Measurements from ENCODE around the gene SCAPER.
"Not testable (repeated sequence)": the region's sequence is repeated elsewhere in the genome, so short reads cannot be mapped to it uniquely, and the experiment has no call there.

SCAPER gene

DNA sequence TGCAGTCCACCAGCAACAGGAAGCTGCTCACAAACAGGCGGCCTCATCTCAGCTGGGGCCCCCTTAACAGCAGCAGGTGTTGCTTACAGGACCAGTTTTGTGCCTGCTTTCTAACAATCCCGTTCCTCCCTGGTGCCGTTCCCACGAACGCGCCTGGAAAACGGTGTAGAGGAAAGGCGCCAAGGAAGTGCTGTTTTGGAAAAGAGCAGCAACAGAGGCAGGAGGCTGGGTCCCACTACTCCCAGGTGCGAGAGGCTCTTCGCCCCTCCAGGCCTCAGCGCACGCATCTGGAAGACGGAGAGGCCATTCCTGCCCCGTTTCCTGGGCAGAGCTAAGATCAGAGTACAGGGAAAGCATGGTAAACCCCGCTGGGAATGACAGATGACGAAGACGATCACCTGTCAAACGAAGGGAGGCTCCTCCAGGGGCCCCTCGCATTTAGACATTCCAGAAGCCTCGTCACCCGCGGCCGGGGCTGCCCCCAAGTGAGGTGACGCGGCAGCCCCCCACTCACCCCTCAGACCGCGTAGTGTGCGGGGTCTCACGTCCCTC lies 603 bp downstream of the SCAPER start:
- DNase-seq (ENCODE audit: low read depth, low spot score) = peak; percentile 72

DNA sequence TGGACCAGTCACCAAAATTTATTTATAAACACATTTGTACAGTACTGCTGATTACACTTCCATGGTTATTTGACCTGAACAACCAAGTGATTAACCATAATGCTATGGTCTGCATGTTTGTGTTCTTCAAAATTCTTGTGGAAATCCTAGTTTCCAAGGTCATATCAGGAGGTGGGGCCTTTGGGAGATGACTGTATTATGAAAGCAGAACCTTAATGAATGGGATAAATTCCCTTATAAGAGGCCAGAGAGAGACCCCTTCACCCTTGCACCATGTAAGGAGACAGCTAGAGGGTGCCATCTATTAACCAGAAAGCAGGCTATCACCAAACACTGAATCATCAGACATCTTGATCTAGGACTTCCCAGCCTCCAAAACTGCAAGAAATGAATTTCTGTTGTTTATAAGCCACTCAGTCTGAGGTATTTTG lies 1.9 kb downstream of the SCAPER start:
- DNase-seq (ENCODE audit: low read depth, low spot score) = no peak

DNA sequence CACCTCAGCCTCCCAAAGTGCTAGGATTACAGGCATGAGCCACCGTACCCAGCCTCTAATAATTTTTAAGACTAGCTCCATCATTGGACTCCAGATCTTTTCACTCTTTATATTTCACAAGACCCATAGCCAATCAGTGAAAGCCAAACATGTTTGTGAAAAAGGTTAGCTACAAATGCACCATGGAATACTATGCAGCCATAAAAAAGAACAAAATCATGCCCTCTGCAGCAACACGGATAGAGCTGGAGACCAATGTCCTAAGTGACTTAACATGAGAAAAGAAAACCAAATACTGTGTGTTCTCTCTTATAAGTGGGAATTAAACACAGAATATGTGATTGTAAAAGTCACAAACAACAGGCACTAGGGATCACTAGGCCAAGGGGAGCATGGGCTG lies 3.2 kb downstream of the SCAPER start:
- no peak for DNase-seq (ENCODE audit: low read depth, low spot score)

DNA sequence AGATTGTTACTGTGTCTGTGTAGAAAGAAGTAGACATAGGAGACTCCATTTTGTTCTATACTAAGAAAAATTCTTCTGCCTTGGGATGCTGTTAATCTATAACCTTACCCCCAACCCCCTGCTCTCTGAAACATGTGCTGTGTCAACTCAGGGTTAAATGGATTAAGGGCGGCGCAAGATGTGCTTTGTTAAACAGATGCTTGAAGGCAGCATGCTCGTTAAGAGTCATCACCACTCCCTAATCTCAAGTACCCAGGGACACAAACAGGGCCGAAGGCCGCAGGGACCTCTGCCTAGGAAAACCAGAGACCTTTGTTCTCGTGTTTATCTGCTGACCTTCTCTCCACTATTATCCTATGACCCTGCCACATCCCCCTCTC lies 5.2 kb downstream of the SCAPER start:
- not testable (repeated sequence) for DNase-seq (ENCODE audit: low read depth, low spot score)

DNA sequence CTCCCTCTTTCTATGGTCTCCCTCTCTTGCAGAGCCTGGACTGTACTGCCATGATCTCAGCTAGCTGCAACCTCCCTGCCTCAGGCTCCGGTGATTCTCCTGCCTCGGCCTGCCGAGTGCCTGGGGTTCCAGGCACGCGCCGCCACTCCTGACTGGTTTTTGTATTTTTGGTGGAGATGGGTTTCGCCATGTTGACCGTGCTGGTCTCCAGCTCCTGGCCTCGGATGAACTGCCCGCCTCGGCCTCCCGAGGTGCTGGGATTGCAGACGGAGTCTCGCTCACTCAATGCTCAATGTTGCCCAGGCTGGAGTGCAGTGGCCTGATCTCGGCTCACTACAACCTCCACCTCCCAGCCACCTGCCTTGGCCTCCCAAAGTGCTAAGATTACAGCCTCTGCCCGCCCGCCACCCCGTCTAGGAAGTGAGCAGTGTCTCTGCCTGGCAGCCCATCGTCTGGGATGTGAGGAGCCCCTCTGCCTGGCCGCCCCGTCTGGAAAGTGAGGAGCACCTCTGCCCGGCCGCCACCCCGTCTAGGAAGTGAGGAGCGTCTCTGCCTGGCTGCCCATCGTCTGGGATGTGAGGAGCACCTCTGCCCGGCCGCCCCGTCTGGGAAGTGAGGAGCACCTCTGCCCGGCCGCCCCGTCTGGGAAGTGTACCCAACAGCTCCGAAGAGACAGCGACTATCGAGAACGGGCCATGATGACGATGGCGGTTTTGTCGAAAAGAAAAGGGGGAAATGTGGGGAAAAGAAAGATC lies 5.8 kb downstream of the SCAPER start:
- not testable (repeated sequence) for DNase-seq (ENCODE audit: low read depth, low spot score)

DNA sequence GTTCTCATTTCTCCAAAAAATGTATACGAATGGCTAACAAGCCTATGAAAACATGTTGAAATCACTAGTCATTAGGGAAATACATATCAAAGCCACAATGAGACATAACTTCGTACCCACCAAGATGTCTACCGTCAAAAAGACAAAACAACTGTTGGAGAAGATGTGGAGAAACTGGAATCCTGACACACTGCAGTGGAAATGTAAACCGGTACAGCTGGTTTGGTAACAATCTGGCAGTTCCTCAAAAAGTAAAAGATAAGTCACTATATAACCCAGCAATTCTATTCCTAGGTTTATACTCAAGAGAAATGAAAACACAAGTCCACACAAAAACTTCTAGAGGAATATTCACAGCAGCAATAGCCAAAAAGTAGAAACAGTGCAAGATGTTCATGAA lies 7.0 kb downstream of the SCAPER start:
- DNase-seq (ENCODE audit: low read depth, low spot score) = no peak

DNA sequence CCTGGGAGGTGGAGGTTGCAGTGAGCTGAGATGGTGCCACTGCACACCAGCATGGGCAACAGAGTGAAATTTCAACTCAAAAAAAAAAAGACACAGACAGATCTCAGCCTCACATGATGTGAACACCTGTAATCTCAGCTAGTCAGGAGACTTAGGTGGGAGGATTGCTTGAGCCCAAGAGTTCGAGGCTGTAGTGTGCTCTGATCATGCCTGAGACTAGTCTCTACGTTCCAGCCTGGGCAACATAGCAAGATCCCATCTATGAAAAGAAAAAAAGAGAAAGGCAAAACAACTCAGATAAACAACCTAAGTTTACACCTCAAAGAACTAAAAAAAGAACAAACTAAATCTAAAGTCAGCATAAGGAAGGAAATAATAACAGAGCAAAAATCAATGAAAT lies 11.0 kb downstream of the SCAPER start:
- DNase-seq (ENCODE audit: low read depth, low spot score) = no peak

DNA sequence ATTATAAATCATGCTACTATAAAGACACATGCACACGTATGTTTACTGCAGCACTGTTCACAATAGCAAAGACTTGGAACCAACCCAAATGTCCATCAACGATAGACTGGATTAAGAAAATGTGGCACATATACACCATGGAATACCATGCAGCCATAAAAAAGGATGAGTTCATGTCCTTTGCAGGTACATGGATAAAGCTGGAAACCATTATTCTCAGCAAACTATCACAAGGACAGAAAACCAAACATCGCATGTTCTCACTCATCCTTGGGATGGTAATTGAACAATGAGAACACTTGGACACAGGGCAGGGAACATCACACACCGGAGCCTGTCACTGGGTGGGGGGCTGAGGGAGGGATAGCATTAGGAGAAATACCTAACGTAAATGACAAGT lies 12.3 kb downstream of the SCAPER start:
- DNase-seq (ENCODE audit: low read depth, low spot score) = not testable (repeated sequence)

DNA sequence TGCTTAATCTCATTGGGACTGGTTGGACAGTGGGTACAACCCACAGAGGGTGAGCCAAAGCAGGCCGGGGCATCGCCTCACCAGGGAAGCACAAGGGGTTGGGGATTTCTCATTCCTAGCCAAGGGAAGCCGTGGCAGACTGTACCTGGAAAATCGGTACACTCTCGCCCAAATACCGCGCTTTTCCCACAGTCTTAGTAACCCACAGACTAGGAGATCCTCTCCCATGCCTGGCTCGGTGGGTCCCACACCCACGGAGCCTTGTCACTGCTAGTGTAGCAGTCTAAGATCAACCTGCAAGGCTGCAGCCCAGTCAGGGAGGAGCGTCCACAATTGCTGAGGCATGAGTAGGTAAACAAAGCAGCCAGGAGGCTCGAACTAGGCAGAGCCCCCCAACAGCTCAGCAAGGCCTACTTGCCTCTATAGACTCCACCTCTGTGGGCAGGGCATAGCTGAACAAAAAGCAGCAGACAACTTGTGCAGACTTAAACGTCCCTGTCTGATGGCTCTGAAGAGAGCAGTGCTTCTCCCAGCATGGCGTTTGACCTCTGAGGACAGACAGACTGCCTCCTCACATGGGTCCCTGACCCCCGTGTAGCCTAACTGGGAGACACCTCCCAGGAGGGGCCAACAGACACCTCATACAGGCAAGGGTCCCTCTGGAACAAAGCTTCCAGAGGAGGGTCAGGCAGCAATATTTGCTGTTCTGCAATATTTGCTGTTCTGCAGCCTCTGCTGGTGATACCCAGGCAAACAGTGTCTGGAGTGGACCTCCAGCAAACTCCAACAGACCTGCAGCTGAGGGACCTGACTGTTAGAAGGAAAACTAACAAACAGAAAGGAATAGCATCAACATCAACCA lies 17.6 kb downstream of the SCAPER start:
- not testable (repeated sequence) for DNase-seq (ENCODE audit: low read depth, low spot score)

DNA sequence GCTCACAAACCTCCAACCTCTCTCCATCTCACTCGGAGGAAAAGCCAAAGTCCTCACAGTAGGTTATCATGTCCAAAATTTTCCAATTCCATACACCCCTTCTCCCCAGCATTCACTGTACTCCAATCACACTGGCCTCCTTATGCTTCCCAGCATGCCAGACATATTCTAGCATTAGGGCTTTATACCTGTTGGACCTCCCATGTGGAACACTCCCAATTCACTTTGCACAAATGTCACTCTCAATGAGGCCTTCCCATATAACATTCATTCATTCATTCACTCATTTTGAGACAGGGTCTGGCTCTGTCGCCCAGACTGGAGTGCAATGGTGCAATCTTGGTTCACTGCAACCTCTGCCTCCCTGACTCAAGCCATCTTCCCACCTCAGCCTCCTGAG lies 19.9 kb downstream of the SCAPER start:
- no peak for DNase-seq (ENCODE audit: low read depth, low spot score)

DNA sequence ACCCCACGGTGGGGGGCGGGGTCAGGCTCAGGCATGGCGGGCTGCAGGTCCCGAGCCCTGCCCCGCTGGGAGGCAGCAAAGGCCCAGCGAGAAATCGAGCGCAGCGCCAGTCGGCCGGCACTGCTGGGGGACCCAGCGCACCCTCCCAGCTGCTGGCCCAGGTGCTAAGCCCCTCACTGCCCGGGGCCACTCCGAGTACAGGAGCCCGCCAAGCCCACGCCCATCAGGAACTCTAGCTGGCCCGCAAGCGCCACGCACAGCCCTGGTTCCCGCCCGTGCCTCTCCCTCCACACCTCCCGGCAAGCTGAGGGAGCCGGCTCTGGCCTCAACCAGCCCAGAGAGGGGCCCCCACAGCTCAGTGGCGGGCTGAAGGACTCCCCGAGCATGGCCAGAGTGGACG lies 29.2 kb downstream of the SCAPER start:
- DNase-seq (ENCODE audit: low read depth, low spot score) = peak; percentile 22

DNA sequence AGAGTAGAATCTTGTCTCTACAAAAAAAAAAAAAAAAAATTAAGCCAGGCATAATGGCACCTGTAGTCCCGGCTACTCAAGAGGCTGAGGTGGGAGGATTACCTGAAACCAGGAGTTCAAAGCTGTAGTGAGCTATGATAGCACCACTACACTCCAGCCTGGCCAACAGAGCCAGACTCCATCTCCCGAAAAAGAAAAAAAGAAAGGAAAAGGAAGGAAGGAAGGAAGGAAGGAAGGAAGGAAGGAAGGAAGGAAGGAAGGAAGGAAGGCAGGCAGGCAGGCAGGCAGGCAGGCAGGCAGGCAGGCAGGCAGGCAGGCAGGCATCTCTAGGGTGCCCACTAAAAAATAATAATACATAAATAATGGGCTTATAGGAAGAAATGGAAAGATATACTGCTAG lies 32.1 kb downstream of the SCAPER start:
- DNase-seq (ENCODE audit: low read depth, low spot score) = not testable (repeated sequence)

DNA sequence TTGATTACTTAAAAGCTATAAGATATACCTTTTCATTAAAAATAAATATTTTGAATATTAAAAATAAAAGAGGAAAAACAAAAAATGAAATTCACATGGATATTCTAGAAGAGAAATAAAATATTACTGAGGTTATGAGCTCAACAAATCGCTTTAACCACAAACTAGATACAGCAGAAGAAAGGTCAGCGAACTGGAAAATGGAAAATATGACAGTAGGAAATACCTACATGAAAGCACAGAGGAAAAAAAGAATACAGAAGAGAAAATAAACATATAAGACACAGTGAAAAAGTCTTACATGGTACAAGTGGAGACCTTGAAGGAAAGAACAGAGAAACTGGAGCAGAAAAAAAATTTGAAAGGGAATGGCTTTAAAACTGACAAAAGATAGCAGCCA lies 33.2 kb downstream of the SCAPER start:
- DNase-seq (ENCODE audit: low read depth, low spot score) = no peak

DNA sequence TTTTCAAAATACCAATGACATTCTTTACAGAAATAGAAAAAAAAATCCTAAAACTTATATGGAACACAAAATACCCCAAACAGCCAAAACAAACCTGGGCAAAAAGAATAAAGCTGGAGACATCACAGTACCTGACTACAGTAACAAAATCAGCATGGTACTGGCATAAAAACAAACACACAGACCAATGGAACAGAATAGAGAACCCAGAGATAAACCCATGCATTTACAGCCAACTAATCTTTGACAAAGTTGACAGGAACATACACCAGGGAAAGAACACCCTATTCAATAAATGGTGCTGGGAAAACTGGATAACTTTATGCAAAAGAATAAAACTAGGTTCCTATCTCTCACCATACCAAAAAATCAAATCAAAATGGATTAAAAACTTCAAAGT lies 36.4 kb downstream of the SCAPER start:
- DNase-seq (ENCODE audit: low read depth, low spot score) = no peak

DNA sequence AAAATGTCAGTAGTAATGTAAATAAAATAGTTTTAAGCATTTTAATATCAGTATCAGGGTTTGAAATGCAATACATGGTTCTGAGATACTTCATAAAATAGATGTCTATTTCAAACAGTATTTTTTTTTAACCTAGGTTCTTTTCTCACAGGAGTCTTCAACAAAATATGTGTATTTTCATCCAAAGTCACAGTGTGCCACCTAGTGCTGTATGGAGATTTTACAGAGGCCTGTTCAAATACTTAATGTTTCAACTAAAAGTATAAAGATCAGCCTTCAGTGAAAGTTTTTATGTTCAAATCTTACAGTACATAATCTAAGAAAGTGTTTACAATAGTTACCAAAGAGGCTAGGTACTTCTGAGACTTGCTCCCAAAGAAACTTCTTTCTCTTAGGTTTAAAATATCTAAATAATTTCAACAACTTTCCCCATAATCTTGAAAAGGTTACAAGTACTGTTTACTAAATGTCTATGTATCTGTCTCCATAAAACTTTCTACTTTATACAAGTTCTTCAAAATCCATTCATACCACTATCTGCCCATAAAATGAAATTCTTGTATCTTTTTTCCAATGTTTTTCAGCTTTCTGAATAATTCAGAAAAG lies 38.3 kb downstream of the SCAPER start:
- DNase-seq (ENCODE audit: low read depth, low spot score) = no peak

DNA sequence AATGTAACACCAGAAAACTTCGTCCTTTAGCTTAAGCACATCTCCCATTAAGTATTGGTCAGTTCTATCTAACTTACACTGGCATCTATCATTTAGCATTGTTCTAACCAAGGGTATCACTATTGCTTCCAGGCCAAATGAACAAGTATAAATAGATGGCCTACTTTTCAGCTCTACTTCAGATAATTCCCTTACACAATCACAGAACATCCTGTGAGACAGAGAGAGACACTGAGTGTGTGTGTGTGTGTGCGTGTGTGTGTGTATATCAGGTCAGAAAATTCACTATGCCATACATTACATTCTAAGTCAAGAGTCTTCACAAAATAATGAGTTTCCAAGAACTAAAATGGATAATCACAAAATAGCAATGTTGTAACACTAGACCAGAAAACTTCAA lies 39.1 kb downstream of the SCAPER start:
- no peak for DNase-seq (ENCODE audit: low read depth, low spot score)

DNA sequence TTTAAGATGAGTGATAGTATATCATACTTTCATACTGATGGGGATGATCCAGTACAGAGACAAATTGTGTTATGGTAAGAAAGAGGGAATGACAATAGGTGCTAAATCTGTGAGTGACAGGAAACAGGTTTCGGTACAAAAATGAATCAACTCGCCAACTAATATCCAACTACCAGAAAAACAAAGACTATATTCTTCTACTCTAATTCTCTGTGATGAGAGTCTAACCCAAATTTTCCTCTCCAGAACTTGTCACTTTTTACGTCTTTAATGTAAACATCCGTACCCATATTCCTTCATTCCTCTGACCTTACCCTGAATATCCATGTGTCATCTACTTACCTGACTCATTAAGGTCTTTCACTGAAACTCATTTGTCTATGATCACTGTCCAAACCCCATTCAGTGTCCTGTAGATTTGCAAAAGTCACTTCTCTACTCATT lies 39.6 kb downstream of the SCAPER start:
- no peak for DNase-seq (ENCODE audit: low read depth, low spot score)

DNA sequence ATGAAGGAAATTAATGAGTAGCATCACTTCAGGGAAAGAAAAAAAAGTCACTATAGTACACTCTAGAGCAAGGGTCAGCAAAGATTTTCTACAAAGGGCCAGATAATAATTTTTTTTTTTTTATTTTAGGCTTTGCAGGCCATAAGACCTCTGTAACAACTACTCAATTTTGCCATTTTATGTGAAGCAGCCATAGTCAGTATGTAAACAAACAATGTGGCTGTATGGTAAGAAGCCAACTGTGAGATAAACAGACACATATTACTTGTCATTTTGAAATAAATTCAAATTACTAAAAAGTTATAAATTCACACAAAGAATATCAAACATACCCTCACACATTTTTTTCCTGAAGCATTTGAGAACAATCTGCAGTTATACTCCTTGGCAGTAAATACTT lies 40.6 kb downstream of the SCAPER start:
- no peak for DNase-seq (ENCODE audit: low read depth, low spot score)

DNA sequence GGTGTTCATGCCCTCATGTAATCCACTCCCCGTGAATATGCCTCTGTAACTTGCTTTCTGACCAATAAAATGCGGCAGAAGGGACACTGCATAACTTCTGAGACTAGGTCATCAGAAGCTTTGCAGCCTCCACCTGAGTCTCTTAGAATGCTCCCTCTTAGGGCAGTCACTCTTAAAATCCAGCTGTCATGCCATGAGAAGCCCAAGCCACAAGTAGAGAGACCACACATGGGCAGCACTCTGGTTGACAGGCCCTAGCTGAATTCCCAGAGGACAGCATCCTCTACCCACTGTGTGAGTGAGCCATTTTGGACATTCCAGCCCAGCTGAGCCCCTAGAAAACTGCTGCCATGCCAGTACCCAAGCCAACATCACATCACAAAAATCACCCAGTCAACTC lies 41.4 kb downstream of the SCAPER start:
- DNase-seq (ENCODE audit: low read depth, low spot score) = no peak

DNA sequence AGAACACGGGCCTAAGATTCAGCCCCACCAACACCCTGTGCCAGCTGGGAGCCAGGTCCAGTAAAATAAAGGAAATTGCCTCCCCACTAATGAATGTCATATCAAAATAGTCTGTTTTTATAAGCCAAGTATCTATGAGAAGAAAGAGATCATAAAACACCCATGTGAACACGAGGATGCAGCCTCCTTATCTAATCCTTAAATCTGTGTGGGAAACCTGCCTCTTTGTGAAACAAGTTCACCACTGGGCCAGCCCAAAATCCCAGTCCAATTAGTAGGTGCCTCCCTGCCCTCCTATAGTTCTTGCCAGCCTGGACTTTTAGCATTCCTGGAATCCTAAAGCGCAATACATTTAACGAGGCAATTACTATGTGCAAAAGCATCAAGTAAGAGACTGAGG lies 42.0 kb downstream of the SCAPER start:
- DNase-seq (ENCODE audit: low read depth, low spot score) = no peak

DNA sequence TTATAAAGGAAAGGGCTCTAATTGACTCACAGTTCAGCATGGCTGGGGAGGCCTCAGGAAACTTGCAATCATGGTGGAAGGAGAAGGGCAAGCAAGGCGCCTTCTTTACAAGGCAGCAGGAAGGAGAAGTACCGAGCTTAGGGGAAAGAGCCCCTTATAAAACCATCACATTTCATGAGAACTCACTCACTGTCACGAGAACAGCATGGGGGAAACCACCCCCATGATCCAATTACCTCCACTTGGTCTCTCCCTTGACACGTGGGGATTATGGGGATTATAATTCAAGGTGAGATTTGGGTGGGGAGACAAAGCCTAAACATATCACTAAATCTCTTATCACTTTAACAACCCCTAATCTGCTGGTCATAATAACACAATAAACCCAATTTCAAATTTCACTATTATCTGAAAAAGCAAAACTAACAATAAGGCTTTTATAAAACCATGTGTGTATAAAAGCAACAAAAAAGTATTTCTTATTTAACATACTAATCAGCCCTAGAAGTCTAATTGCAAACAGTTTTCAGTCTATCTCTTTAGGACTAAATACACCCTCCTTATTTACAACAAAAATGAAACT lies 43.2 kb downstream of the SCAPER start:
- no peak for DNase-seq (ENCODE audit: low read depth, low spot score)

DNA sequence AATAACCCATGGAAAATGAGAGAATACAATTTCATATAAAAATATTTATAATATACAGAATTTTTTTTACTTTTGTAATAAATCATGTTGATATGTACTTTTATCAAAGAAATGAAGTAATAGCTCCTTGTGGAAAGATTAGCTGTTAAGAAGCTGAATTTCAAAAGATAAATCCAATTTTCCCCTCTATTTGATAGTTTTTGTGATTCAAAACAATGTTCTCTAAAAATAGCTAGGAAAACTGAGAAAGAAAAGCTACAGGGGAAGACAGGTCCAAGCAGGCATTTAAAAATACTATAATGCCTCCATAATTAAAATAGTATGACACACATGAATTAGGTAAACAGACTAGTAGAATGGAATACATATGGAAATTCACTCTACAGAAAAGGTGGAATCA lies 44.9 kb downstream of the SCAPER start:
- no peak for DNase-seq (ENCODE audit: low read depth, low spot score)

Measured in ELF-1 (cell line).